ENCODE results near the gene SFXN3.

Gene SFXN3

GRCh38 chr10:101060951-101061623 is 30.1 kb downstream of the SFXN3 start:
- DNase-seq: peak; percentile 96

- DNase-seq: peak; percentile 91
Observed at GRCh38 chr10:101061624-101062231, 30.7 kb downstream of the SFXN3 start, which contains the start of gene KAZALD1. KAZALD1 (plus strand) TSS chr10:101061989; CDS start chr10:101062593, 604 bp downstream.

- DNase-seq: peak; percentile 92
Observed at GRCh38 chr10:101062232-101063049, 31.4 kb downstream of the SFXN3 start.

- DNase-seq: peak; percentile 64
Observed at GRCh38 chr10:101063050-101063525, 32.1 kb downstream of the SFXN3 start.

GRCh38 chr10:101063548-101064414 is 32.7 kb downstream of the SFXN3 start:
- DNase-seq: peak; percentile 46

- DNase-seq: no peak
Observed at GRCh38 chr10:101064415-101065030, 33.5 kb downstream of the SFXN3 start.

- DNase-seq: peak; percentile 43
Observed at GRCh38 chr10:101065481-101066145, 34.6 kb downstream of the SFXN3 start.

- DNase-seq: peak; percentile 93
Observed at GRCh38 chr10:101066146-101066895, 35.3 kb downstream of the SFXN3 start.

GRCh38 chr10:101066896-101067355 is 35.9 kb downstream of the SFXN3 start:
- DNase-seq: peak; percentile 81

- DNase-seq: peak; percentile 93
Observed at GRCh38 chr10:101067356-101068083, 36.5 kb downstream of the SFXN3 start.

- DNase-seq: no peak
Observed at GRCh38 chr10:101069441-101069840, 38.4 kb downstream of the SFXN3 start.

- DNase-seq: no peak
Observed at GRCh38 chr10:101070098-101070497, 39.1 kb downstream of the SFXN3 start.

- DNase-seq: no peak
Observed at GRCh38 chr10:101071267-101071884, 40.3 kb downstream of the SFXN3 start.

- no peak for DNase-seq
Observed at GRCh38 chr10:101071885-101072433, 40.9 kb downstream of the SFXN3 start.

- DNase-seq: no peak
Observed at GRCh38 chr10:101072923-101073322, 41.9 kb downstream of the SFXN3 start.

- no peak for DNase-seq
Observed at GRCh38 chr10:101073631-101074030, 42.6 kb downstream of the SFXN3 start.

- peak; percentile 16 for DNase-seq
Observed at GRCh38 chr10:101075775-101076174, 44.7 kb downstream of the SFXN3 start.

GRCh38 chr10:101076630-101077029 is 45.6 kb downstream of the SFXN3 start:
- no peak for DNase-seq

- no peak for DNase-seq
Observed at GRCh38 chr10:101079874-101080273, 48.8 kb downstream of the SFXN3 start.
